DMS153 treated with DMSO at 0.1 percent for 48 hours (cell line): ENCODE data around the gene HSPA14.
"Not testable (repeated sequence)": the region's sequence is repeated elsewhere in the genome, so short reads cannot be mapped to it uniquely, and the experiment has no call there.

ENCODE experiments used
- DNase-seq: peaks from one replicate; lab custom pipeline; 2025; ENCODE audit not compliant: unreplicated experiment; lab: John Stamatoyannopoulos, UW

Gene HSPA14

DNA sequence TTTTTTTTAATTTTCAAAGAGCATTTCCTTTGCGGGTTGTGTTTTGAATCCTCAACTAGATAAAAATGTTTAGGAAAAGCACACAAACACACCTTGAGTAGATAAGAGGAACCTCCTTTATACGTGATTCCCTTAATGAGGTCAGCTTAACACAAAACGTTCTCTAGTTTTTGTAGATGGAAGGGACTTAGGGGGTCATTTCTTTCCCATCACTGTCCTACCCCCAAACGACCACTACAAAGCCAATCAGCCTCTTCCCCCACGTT, 41.8 kb downstream of the HSPA14 start:
- DNase-seq = no peak

DNA sequence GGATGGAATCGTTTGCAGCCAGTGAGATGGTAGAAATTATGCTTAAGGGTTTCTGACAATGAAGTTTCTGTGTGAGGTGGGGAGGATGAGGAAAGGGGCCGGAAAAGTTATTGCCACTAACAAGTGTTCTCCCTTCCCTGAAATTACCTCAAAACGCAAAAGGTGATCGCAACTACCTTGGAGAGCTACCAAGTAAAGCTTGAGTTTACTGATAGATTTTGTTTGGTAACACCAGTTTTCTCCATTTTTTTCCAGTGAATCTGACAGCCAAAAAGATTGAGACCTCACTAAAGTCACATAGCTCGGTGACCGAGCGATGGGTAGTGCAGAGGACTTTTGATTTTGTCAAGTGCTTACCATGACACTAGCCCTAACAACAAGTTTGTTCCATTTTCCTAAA, 42.1 kb downstream of the HSPA14 start:
- DNase-seq = no peak

DNA sequence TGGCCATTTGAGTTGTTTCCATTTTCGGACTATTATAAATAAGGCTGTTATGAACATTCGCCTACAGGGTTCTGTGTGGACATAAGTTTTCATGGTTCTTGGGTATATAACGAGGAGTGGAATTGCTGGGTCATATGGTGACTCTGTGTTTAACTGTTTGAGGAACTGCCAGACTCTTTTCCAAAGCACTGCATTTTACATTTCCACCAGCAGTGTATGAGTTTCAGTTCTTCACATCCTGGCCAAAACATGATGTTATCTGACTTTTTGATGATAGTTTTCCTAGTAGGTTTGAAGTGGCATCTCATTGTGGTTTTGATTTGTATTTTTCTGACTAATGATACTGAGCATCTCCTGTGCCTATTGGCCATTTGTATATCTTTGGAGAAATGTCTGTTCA, 46.0 kb downstream of the HSPA14 start:
- no peak for DNase-seq

DNA sequence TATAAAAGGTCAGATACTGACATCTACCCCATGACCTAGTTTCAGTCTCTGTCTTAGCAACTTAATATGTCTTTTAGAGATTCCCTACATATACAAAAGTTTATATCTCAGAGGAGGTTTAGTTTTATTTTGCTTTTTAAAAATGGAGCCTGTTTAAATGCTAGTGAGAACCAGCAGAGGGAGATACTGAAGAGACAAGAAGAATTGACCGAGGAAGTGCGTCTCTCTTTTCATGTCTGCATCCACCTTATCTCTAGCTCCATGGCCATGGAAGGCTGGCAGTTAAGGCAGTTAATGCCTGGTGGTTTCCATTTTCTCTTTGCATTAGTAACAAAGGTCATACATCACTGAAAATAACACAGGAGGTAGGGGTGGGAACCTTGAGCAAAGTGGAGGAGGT, 51.2 kb downstream of the HSPA14 start:
- DNase-seq = no peak

DNA sequence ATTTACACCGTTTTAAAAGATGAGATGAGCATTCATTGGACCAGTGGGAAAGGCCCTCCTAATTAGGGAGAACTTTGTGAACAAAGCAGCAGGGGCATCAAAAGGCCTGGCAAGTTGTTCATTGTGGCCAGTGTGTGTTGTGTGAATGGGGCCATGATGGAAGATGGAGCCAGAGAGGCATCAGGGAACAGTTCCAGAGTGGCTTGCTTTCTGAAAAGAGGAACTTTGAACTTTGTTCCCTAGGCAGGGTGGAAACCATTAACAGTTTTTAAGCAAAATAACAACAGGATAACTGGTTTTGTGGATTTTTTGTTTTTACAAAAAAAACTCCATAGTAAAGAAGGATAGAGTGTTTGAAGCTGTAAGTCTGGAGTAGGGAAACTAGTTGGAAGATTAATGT, 53.0 kb downstream of the HSPA14 start:
- no peak for DNase-seq

DNA sequence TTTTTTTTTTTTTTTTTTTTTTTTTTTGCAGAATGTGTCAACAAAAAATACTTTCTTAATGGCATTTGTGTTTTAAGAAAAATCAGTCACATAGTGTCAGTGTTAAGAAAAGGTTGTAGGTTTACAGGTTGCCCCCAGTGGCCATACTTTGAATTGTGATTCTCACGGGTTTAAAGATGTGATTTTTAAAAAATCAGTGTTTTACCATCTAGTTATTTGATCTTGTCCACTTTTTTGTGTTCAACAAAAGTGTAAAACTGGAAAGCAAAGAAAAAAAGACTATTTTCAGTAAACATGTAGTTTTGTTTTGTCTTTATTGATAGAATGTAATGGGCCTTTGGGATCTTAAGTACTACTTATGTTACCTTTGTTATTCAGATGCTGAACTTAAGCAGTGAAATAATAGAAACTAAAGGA, 66.2 kb downstream of the HSPA14 start:
- DNase-seq = no peak

DNA sequence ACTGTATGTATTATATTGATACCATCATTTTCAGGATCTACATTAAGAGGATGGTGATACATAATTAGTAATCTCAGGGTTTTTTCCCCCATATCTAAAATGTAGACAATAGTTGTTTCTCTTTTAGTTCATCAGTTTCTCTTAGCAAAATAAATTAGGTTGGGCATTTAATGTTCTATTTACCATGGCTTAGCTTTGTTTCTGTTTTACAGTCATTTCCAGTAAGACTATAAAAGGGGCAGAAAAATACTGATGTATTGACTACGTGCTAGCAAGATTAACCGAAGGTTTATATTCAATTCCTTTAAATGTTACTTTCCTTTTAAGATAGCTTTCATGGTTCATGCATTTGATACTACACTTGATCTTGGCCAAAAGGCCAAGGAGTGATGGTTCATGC, 66.8 kb downstream of the HSPA14 start:
- DNase-seq = no peak

DNA sequence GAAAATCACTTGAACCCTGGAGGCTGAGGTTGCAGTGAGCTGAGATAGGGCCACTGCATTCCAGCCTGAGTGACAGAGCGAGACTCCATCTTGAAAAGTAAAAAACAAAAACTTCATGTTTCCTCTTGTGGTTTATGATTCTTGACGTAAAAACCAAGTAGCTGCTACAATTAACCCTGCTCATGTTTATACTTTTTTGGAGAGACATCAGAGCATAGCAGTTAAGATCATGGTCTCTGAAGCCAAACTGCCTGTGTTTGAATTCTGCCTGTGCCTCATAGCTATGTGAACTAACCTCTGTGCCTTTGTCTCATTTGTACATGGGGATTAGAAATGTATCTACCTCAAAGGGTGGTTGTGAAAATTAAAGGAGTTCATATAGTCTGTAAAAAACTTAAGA, 67.8 kb downstream of the HSPA14 start:
- no peak for DNase-seq

DNA sequence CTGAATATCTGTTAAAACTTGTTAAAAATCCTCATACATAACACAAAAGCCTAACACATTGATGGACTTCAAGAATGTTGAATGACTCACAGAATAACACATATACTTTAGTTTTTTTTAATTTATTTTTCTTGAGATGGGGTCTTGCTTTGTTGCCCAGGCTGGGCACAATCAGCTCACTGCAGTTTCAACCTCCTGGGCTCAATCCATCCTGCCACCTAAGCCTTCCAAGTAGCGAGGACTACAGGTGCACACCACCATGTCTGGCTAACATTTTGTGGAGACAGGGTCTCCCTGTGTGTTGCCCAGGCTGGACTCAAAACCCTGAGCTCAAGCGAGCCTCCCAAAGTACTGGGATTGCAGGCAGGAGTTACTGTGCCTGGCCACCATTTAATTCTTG, 68.7 kb downstream of the HSPA14 start:
- DNase-seq = no peak

DNA sequence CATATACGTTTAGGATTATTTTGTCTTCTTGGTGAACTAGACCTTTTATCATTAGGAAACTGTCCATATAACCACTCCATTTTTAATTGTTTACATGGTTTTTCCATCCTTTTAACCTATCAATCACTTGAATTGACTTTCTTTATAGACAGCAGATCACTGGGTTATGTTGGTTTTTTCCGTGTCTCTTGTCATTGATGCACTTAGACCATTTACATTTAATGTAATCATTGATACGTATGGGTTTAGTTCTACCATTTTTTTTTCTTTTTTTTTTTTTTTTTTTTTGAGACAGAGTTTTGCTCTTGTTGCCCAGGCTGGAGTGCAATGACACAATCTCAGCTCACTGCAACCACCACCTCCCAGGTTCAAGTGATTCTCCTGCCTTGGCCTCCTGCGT, 69.5 kb downstream of the HSPA14 start:
- DNase-seq = not testable (repeated sequence)

DNA sequence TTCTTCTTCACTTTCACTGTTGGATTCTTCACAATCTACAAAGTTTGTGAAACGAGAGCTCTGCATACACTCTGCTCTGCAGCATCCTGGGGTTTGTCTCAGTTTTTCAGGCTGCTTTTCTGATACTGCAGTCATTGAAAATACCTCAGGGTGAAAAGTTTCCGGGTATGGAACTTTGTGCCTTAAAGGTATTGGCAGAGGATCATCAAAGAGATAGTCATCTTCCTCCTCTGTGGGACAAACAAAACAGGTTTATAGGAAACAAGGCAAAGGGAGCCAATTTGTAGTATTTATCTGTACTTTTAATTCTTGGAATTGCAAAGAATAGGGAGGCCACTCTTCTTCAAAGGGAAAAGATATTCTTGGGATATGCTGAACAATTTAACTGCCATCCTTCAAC, 71.0 kb downstream of the HSPA14 start:
- DNase-seq = no peak

DNA sequence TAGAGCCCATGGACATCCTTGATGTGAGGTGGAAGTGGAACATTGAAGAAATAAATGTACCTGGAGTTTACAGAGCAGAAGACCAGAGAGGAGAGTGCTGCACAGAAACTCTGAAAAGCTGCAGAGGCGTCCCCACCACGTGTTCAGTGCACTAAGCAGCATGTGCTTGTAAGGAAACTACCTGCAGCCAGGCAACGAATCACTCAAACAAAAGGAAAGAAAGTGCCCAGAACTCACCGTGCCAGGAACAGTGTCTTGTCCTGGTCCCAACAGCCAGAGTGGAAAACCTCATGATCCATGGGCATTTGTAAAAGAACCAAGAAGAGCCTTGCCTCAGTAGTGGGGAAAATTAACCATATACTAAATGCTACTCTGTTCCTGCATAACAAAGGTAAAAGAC, 72.8 kb downstream of the HSPA14 start:
- no peak for DNase-seq

DNA sequence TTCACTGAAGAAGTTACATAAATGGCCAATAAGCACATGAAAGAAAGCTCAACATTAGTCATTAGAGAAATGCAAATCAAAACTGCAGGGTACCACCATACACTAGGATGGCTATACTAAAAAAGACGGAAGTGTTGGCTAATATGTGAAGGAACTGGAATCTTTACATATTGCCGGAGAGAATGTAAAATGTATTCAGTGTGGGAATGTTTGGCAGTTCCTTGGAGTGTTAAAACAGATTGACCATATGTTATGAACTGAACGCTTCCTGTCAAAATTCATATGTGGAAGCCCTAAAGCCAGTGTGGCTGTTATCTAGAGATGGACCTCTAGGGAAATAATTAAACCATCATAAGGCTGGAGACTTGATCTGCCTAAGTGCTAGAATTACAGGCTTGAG, 73.7 kb downstream of the HSPA14 start:
- no peak for DNase-seq

DNA sequence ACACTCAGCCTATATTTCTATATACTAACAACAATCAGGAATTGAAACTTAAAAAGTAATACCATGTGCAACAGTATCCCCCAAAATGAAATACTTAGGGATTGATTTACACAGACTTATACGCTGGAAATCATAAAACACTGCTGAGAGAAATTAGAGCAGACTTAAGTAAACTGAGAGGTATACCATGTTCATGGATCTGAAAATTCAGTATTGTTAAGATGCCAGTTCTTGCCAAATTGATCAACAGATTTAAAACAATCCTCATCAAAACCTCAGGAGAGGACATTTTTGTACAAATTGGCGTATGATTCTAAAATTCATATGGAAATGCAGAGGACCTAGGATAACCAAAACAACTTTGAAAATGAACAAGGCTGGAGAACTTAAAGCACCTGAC, 78.5 kb downstream of the HSPA14 start:
- no peak for DNase-seq

DNA sequence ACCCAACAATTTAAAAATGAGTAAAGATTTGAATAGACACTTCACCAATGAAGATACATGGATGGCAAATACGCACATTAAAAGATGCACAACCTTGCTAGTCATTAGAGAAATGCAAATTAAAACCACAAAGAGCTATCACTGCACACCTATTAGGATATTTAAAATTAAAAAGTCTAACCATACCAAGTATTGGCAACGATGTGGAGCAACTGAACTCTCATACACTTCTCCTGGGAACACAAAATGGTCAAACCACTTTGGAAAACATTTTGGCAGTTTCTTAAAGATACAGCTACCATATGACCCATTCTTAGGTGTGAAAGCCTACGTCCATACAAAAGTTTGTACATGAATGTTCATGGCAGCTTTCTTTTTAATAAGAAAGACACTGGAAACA, 79.7 kb downstream of the HSPA14 start:
- DNase-seq = no peak

DNA sequence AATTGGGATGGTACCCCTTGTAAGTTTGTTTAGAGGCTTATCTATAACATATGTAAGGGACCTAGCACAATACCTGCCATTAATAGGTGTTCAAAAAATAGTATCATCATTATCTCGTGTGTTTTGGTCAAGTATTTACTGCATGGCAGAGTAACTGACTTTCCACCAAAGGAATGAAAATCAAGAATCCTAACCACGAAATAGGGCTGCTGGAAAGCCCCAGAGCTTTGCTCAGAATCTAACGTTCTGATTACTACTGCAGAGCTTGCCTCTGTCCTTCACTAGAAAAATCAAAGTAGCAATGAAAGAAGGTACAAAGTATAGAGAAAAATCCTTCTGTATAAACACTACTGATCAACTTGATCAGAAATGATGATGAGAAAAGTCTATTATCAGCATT, 80.9 kb downstream of the HSPA14 start:
- DNase-seq = no peak
